Left ventricle myocardium superior (tissue), 1 donor: ENCODE data around the gene HRH2. TPM values are rescaled to one million over a fixed set of nuclear protein-coding genes. Genes with fewer than 3 reads are reported as not detected.
A peak's percentile ranks its signal among the peaks of the same experiment; 100 is the strongest.

ENCODE experiments used
- ATAC-seq: fragments of 200-7000 bp; cut with Tn5 transposase; one replicate; pipeline ENCODE4 v1.9.1; 2020; ENCODE audit warnings: mild to moderate bottlenecking, moderate library complexity
- DNase-seq: peaks from one replicate; pipeline ENCODE4 v3.0.0-alpha.2; 2020
- intact Hi-C: fragments of 100-400 bp; cut with micrococcal nuclease; formaldehyde crosslinking; loops from one replicate; pipeline ENCODE4 v1.11.0; 2022
- total RNA-seq: library from RNA; stranded (reverse); fragmentation: NEBNext Ultra II Directional; extraction: Animal tissue kit (Norgen Biotek cat#: 25700); gene quantifications from one replicate; pipeline ENCODE4 v1.2.1, GENCODE V29; 2021
- donor health status: DM: no; HTN: yes; CAD: no; lungs with severe emphysema.

The HRH2 gene
- total RNA-seq, 1 donor from 2014 or later = 58.0 TPM

GRCh38 chr5:175688352-175689146, 30.7 kb downstream of the HRH2 start:
- intact Hi-C loops = no loop called here
- no peak for ATAC-seq
- DNase-seq = no peak

DNA sequence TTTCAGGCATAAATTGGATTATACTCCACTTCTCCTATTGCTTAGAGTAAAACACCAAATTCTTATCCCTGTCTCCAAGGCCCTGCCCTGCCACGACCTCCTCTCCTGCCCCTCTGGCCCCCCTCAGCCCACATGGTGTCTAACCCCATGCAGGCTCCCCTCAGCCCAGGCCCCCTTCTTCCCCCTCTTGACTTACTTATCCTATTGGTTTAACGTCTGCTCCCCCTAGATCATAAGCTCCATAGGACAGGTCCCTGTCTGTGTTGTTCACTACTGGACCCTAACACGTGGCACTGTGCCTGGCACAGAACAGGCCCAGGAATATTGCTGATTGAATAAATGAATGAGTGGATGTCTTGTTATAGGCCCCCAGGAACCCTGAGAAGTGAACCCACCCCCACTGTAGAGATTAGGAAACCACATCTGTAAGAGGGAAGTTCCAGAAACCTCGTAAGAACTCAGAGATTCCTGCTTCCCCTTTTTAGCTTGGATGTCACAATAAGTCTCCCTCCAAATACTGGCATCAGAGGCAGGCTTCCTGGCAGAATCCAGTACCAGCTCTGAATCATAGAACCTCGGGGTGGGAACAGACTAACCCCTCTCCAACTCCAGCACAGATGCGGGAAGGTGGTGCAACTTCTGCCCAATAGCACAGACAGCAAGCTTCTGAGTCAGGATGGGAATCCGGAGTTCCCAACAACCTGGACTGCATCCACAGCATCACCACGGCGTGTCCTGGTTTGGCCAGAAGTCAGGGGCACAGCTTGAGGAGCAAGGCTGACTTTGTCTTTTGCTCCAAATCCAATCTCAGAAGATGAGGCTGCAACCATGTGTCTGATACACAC, 31.5 kb downstream of the HRH2 start:
- intact Hi-C loops = no loop called here
- DNase-seq (no peak), ATAC-seq (peak; percentile 7)

GRCh38 chr5:175690025-175690424, 32.2 kb downstream of the HRH2 start:
- no peak for DNase-seq
- no peak for ATAC-seq
- intact Hi-C loops = no loop called here

DNA sequence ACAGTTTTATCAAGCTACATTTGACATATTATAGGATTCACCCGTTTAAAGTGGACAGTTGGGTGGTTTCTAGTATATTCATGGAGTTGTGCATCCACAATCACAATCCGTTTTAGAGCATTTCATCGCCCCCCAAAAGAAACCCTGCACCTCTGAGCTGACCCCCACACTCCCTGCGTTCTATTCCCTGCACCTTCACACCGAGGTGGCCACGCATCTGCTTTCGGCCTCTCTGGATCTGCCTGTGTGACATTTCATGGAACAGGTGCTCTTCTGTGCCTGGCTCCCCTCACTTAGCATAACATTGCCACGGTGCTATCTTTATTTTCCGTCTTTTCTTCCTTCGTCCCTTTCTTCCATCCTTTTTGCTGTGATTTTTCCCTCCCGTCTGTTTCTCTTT, 32.7 kb downstream of the HRH2 start:
- DNase-seq (no peak), ATAC-seq (no peak)
- intact Hi-C loops = no loop called here

GRCh38 chr5:175691761-175692160, 33.9 kb downstream of the HRH2 start:
- DNase-seq (no peak), ATAC-seq (no peak)
- intact Hi-C loops = no loop called here

DNA sequence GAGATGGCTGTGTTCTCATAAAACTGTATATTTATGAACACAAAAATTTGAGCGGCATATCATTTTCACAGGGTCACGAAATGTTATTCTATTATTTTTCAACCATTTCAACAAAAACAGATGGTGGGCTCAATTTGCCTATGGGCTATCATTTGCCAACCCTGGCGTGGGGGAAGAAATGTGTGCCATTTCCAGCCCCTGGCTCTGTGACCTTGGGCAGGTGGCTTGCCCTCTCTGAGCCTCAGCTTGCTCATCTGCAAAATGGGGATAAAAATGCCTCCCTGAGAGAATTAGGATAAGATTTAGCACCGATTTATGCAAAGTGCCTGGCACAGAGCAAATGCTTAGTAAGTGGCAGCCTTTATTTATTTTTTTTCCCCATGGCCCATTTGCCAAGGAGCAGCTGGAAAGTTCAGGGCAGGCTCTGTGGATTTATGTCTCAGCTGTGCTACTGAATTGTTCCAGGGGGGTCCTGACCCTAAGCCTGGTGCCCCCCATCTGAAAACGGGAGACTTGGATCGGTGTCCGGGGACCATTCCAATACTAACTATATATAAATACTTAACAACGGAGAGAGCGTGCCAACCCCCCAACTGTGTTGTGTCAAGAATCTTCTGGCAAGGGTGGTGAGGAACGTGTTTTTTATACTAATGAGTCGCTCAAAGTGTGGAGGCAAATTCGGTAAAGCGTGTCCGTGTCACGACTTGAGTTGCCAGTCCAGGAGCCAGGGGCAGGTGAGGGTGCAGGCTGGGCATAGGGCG, 34.5 kb downstream of the HRH2 start:
- DNase-seq (no peak), ATAC-seq (no peak)
- intact Hi-C loops = no loop called here

GRCh38 chr5:175692996-175693710, 35.3 kb downstream of the HRH2 start:
- ATAC-seq (no peak), DNase-seq (no peak)
- intact Hi-C loops = no loop called here

DNA sequence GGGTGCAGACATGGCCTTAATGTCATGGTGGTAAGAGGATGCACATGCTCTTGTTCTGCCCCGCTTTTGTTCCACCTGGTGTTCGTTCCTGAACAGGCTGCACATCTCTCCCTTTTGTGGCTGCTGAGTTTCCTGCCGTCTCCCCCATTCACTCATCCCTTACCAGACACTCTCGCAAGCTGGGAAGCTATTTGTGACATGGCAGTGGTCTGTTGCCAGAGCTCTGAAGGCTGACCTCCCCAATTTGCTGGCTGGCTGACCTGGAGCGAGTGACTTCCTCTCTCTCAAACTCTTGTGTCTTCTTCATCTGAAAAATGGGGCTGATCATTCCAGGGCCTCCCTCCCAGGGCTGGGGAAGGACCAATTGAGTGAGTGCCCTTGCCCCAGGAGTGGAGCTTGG, 35.9 kb downstream of the HRH2 start:
- ATAC-seq (peak; percentile 18), DNase-seq (no peak)
- intact Hi-C loops = no loop called here

GRCh38 chr5:175694371-175695160, 36.7 kb downstream of the HRH2 start:
- no peak for DNase-seq
- intact Hi-C loops = no loop called here
- ATAC-seq = peak; percentile 10

DNA sequence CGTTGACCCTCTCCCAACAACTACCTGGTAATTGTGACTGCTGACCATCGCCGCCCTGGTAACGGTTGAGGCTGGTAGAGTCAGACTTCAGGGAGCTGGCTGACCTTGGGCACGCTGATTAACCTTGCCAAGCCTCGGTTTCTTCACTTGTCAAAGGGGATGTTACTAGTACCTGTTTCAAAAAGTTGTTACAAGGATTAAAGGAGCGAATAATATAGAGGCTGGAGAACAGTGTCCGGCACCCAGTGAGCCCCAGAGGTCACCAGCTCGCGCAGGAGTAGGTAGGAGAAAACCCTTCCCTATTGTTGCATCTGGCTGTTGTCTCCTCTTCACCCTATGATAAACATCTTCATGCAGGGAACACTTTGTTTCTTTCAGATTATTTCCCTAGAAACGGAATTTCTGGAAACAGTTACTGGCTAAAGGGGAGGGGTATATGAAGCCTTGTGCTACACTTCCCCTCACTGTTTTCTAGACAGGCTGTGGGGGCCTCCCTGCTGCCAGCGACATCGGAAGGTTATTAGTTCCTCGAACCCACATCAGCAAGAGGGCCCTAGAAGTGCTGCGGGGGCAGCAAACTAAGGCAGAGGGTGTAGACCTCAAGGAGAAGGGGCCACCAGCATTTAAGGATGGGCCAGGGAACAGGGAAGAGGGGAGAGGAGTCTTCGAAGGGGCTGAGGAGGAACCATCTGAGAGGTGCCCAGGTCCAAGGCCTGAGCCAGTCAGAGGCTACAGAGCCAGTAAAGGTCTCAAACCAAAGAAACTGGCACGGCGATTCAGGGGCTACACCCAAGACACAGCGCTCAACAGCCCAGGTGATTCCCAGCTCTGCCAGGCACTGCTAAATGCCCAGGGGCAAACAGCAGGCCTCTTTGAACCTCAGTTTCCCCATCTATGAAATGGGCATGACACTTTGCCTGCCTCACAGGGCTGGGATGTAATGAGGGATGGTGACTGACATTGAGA, 37.6 kb downstream of the HRH2 start:
- DNase-seq = no peak

DNA sequence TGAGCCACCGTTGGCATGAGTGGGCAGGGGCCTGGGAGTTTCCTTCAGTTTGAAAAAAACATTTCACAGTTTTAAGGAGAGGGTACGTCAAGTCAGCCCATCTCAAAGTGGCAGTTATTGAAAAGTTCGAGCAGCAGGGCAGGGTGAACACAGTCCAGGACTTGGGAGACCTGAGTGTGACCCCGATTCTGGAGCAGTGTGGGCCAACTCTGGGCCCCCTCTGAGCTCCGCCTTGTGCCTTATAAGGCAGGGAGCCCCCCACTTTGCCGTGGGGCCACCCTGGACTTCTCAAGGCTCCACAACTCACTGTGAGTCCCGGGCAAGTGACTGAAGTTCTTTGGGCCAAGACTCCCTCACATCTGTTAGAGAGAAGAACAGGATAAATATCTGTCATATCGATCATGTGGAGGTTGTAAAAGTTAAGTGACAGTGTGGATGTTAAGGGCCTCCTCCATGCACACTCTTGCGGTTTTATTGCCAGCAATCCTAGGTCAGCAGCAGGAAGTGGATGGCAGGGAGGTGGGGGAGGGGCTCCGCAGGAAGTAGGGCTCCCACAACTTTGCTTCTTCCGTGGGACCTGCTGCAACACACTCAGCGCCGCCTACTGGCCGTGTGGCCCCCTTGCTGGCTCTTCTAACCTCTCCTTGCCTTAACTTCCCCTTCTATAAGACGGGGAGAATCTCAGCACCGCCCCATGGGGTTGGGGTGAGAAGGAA, 38.4 kb downstream of the HRH2 start:
- intact Hi-C loops = no loop called here
- DNase-seq (peak; percentile 85), ATAC-seq (peak; percentile 66)

More for the DNA sequence above, 37.6 kb downstream of the HRH2 start:
- ATAC-seq = peak; percentile 17
- intact Hi-C loops = no loop called here

DNA sequence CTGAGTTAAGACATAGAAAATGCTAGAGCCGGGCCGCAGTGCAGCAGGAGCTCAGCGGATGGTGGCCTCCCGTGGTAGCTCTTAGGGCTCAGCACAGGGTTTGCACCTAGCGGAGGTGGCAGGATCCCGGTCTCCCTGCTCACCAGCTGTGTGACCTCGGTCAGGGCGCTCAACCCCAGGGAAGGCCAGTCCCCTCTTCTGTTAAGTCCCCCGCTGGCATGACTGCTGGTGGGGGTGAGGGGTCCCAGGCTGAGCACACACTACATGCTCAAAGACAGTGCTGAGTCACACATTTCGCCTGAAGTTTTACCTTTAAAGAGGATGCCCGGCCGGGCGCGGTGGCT, 39.0 kb downstream of the HRH2 start:
- intact Hi-C loops = no loop called here
- DNase-seq (no peak), ATAC-seq (no peak)

DNA sequence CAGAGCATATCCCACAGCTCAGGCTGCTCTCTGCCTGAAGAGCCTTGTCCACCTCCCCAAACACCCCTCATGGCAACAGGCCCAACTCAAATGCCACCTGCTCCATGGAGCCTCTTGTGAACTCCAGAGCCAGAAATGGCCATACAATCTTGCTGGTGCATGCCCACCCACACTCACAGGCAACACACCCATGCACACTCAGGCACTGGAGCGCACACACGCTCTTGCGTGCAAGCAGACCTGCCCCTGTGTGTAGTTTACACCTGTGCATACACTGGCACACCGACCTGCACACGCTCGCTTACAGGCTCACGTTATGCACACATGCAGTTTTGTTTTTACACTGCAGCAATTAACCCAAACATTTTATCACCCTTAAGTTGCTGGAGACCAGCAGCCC, 40.0 kb downstream of the HRH2 start:
- no peak for DNase-seq
- intact Hi-C loops = no loop called here
- no peak for ATAC-seq

- ATAC-seq = no peak
- intact Hi-C loops = no loop called here
- DNase-seq = no peak
These were observed 40.7 kb downstream of the HRH2 start for GRCh38 chr5:175698401-175699115.

GRCh38 chr5:175700991-175701390, 43.1 kb downstream of the HRH2 start:
- intact Hi-C loops = no loop called here
- no peak for ATAC-seq
- DNase-seq = no peak

- intact Hi-C loops = no loop called here
- DNase-seq = no peak
- no peak for ATAC-seq
These were observed 43.9 kb downstream of the HRH2 start for GRCh38 chr5:175701797-175702196.
